GM18858 (cell line): ENCODE results near the gene NTN1.
"Not testable (repeated sequence)": the region's sequence is repeated elsewhere in the genome, so short reads cannot be mapped to it uniquely, and the experiment has no call there.

Source experiments
- ATAC-seq: cut with Tn5 transposase; IDR thresholded peaks from one replicate; pipeline ENCODE4 v1.9.1; 2021; ENCODE audit not compliant: unreplicated experiment

Gene NTN1

GRCh38 chr17:9080296-9080914, 59.1 kb downstream of the NTN1 start:
- no peak for ATAC-seq

DNA sequence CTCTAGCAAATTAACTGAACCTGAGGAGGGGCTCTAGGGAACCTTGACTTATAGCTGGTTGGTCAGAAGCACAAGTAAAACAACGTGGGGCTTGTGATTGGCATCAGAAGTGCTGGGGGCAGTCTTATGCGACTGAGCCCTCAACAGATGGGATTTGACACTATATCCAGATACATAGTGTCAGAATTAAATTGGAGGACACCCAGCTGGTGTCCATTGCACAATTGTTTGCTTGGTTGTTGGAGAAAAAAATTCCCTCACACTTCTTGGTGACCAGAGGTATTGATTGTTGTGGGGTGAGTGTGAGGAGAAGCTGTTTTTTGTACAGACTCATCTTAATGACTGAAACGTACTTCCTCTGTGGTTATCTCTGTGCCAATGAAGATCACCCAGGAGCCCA, 59.7 kb downstream of the NTN1 start:
- ATAC-seq = no peak

- ATAC-seq = no peak
Observed at GRCh38 chr17:9086577-9086976, 65.3 kb downstream of the NTN1 start.

DNA sequence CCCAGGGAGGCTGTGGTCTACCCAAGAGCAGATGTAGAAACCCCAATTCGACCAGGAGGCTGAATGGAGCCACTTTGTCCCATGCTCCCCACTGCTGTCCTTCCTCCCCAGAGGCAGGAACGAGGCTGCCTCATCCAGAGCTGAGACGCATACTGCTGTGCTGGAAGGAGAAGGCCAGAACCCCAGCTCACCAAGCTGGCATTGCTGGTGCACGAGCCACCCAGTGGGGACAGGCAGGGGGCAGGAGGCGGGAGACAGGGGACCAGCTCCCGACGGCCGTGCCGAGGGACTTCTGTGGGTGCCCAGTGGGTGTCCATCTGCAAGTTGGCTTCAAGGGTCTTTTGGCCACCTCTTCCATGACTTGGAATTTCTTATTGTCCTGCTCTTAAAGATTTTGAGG, 66.6 kb downstream of the NTN1 start:
- ATAC-seq = no peak

GRCh38 chr17:9090641-9091096, 69.4 kb downstream of the NTN1 start:
- no peak for ATAC-seq

DNA sequence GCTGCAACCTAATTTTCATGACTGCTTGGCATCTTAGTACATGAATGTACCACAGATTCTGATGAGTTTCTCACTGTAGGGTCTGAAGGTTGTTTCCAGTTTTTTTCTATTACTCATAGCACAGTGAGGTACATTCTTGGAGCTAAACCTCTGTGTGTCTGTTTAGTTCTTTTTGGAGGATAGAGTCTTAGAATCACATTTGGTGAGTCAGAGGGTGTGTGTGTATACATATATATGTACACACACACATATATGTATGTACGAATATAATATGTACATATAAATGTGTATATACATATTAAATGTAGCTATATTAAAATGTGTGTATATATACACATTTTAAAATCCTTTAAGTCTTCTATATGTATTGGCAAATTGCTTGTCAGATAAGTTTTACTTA, 72.9 kb downstream of the NTN1 start:
- ATAC-seq = no peak

GRCh38 chr17:9095390-9095789, 74.1 kb downstream of the NTN1 start:
- ATAC-seq = no peak

- no peak for ATAC-seq
Observed at GRCh38 chr17:9098242-9098825, 77.0 kb downstream of the NTN1 start.

DNA sequence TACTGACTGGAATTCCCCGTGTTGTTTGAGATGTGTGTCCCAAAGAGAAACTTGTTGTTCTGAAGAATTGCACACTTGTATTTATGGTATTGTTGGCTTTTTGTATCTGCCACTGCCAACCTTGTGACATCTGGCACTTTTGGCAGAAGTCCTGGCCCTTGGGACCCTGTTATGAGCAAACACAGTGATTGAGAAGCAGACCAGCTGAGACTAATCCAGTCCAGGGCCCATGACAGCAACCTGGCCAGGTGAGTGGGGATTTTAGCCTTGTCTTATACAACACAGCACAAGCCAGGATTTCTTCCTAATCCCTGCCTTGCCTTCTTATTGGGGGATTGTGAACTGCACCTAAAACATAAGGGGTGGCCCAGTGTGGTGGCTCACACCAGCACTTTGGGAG, 80.0 kb downstream of the NTN1 start:
- no peak for ATAC-seq

DNA sequence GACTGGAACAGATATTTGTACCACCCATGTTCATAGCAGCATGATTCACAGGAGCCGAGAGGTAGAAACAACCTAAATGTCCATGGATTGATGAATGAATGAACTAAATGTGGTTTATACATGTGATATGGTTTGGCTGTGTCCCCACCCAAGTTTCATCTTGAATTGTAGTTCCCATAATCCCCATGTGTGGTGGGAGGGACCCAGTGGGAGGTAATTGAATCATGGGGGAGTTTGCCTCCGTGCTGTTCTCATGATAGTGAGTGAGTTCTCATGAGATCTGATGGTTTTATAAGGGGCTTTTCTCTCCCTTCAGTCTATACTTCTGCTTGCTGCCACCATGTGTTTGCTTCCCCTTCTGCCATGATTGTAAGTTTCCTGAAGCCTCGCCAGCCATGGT, 81.9 kb downstream of the NTN1 start:
- not testable (repeated sequence) for ATAC-seq

DNA sequence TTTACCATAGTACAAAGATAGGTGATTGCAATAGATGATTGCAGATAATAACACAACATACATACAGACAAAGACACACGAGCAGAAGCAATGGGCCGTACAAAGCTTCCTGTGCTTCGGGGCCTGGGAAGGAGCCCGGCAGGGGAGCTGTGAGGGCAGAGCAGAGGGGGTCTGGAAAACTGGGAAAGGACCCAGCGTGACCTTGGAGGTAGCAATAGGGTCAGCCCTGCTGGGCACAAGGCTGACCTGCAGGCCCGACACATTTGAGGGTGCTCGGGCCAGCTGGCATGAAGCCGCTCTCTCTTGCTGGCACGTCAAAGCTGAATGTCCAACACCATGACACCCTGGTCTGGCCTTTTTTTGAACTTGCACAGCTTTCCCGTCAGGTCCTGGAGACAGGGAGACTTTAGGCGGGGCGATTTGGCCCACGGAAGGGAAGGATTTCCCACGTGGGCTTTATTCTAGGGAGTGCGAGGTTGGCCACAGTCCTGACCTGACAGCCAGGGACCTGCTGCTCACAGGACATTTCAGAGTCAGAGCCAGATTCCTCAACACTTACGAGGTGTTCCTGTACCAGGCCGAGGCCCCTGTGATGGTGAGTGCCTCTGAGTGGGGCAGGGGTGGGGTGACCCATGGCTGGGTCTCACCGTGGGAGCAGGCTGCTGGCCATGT, 83.2 kb downstream of the NTN1 start:
- no peak for ATAC-seq

GRCh38 chr17:9105068-9105868, 84.0 kb downstream of the NTN1 start:
- no peak for ATAC-seq

- not testable (repeated sequence) for ATAC-seq
Observed at GRCh38 chr17:9106278-9106677, 85.0 kb downstream of the NTN1 start.

GRCh38 chr17:9107527-9107926, 86.2 kb downstream of the NTN1 start:
- no peak for ATAC-seq

DNA sequence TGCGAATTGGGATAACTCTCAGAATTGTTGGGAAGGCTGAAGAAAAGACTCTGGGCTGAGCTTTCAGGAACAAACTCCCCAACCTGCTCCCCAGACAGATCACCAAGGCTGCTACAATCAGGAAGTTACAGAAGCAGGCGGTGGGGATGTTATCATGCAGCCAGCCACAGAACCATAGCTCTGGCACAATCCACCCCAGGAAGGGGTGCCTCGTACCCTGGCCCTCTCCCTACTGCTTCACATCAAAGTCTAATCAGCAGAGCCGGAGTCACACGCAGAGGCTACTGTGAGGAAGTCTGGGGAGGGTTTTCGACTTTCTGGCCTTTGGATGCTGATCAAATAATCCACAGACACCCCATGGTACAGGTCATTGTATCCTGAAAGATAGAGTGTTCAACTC, 86.8 kb downstream of the NTN1 start:
- ATAC-seq = no peak

DNA sequence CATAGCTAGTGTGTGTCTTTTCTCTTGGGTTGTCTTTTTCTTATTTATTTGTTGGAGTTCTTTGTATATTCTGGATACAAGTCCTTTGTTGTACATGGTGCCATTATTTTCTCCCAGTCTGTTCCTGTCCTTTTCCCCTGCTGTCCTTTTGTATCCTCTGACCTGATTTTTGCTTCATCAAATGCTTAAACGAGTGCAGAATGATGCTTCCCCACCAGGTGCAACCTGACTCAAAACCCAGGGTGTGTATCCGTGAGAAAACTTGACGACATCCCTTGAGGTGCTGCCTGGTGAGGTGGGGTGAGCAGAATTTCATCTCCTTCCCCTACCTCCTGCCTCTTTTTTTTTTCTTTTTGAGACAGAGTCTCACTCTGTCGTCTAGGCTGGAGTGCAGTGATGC, 88.6 kb downstream of the NTN1 start:
- no peak for ATAC-seq

DNA sequence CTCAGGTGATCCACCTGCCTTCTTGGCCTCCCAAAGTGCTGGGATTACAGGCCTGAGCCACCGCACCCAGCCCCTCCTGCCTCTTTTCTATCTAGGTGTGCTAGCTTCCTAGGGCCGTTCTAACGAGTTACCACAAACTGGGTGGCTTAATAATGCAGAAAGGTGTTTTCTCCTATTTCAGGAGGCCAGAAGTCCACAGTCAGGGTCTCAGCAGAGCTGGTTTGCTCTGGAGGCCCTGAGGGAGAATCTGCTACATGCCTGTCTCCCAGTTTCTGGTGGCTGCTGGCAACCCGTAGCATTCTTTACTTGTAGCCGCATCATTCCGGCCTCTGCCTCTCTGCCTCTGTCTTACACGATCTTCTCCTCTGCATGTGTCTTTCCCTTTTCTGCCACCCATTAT, 89.2 kb downstream of the NTN1 start:
- no peak for ATAC-seq

DNA sequence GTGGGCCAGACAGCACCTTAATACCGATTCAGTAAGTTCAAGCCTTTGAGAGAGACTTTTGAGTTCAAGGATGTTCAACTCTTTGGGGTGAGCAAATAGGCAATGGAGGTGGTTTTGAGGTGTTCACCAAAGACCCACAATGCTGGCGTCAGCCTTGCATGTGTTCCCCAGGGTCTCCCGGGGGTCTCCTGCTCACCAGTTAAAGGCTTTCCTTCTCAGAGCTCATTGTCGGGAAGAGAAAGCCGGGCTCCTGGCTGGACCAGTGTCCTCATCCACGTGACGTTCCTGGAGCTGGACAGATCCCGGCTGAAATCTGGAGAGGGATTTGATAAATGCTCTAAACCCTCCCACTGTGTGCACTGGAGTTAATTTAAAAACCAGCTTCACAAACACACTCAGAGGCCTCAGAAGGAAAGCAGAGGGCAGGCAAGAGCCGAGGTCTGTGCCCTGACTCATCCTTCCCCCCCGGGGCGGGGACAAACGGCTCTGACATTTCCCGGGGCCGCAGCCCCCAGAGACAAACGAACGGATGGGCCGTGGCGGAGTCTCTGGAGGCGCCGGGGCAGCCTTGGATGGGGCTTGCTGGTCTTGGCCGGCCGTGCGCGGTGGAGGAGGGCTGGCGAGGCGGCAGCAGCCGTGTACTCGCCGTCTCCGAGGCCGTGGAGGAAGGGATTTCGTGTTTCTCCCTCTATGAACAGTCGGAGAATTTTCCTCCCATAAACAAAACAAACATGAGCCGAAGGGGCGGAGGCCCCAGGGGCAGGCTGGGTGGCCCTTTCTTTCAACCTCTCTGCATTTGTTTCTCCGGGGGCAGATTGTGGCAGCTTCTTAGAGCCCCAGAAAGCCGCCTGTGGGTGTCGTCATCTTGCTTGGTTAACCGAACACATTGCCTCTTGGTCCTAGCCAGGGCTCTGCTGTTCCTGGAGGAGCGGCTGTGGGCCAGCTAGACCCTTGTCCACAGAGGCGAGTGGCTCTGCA, 94.2 kb downstream of the NTN1 start:
- no peak for ATAC-seq

DNA sequence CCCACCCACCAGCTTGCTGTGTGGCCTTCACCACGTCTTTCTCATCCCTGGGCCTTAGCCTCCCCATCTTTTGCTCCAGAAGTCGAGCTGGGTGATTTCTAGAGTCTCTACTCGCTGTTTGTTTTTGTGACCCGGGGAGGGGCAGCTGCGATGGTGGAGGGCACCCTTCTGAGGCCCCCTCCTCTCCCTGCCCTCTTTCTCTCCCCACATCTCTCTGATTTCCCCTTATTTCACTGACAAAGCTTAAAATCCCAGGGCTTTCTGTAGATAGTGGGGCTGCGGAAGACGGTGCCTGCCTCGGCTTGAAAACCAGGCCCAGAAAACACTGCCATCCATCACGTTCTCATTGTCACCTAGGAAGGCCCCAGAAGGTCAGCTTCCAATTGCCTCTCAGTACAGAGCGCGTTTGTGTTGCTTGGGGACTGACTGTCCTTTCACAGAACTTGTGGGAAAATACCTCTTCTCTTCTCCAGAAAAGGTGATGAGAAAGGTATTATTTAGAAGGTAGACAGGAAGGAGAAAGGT, 95.1 kb downstream of the NTN1 start:
- no peak for ATAC-seq

DNA sequence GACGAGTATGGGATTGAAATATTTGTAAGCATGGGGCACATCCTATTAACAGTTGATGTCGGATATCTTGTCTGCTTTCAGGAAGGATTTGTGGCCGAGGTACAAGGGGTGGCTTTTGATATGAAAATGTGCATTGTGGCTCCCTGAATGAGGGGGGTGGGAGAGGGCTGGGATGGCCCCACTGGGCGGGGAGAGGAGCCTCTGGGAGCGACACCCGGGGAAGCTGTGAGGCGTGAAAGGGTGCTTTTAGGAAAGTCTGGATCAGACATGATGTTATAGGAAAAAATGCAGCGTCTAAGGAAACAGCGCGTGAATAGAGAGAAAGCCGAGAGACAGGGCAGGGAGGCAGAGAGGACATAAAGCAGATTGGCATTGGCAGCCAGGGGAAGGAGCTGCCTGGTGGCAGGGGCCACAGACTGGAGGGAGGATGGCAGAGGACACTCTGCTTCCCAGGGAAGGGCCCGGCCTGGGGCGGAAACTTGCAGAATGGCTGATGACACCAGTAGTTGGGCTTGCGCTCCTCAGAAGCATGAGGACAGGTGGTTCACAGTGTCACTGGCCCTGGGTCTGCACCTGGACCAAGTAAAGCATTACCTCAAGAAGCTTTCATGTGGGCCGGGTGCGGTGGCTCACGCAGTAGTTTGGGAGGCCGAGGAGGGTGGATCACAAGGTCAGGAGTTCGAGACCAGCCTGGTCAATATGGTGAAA, 95.7 kb downstream of the NTN1 start:
- ATAC-seq = no peak
